GM18519 (cell line): ENCODE data around the gene BRCA1.
"Not testable (repeated sequence)": the region's sequence is repeated elsewhere in the genome, so short reads cannot be mapped to it uniquely, and the experiment has no call there.

Experiments
- ATAC-seq: cut with Tn5 transposase; IDR thresholded peaks from one replicate; pipeline ENCODE4 v1.9.1; 2021; ENCODE audit warnings: mild to moderate bottlenecking, moderate library complexity; ENCODE audit not compliant: unreplicated experiment, low FRiP score

The BRCA1 gene

DNA sequence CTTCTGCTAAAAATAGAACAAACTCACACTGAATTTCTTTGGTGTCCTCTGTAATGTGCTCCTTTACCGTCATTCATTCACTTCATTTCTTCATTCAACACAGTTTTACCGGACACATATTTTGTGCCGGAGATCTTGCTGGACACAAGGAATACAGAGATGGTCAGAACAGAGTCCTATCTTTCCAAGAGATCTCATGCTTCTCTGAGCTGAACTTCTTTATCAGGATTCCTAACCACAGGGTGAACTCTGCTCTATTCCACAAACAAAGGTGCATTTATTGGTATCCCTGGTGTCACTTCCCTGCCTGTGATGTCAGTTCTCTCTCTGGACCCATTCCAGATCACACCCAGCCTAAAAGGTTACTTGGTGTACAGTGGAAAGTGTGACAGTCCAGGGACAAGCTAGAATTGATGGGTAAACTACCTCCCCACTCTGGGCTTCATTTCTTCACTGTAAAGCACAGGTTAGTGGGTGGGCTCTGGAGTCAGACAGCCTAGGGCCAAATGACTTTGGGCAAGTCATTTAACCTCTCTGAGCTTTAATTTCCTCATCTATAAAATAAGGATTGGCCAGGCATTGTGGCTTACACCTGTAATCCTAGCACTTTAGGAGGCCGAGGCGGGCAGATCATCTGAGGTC, 114.4 kb downstream of the BRCA1 start:
- no peak for ATAC-seq

DNA sequence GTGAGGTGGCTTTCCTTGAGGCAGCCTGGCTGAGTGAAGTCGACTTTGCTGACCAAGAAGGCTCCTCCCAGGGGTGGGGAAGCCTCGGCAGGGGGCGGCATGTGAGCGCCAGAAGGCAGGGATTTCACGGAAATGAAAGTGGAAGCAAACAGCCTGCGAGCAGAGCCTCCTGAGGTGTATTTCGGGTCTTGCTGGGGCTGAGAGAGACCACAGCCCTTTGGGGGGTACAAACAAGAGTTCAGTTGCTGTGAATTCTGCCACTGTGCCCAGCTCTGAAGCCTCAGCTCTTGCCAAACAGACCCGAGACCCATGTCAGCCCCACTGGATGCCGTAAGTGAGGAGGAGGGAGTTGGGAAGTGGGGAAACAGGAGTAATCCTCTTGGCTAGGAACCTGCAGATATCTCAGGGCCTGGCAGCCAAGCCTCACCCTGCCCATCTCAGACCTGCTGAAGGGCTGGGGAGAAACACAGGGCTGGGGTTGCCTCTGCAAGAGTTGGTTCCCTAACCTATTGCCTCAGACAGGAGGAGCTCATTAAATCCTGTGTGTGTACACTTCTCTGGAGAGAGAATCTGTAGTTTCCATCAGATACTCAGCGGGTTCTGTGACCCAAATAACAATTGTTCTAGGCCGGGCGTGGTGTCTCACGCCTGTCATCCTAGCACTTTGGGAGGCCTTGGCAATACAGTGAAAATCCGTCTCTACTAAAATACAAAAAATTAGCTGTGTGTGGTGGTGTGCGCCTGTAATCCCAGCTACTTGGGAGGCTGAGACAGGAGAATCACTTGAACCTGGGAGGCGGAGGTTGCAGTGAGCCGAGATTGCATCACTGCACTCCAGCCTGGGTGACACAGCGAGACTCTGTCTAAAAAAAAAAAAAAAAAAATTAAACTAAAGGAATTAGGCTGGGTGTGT, 118.3 kb downstream of the BRCA1 start, which contains the start of gene IFI35:
IFI35 (plus strand) TSS at position 146 of the 913 bp plus-strand sequence; CDS start at position 310, 164 bp downstream.
- no peak for ATAC-seq

DNA sequence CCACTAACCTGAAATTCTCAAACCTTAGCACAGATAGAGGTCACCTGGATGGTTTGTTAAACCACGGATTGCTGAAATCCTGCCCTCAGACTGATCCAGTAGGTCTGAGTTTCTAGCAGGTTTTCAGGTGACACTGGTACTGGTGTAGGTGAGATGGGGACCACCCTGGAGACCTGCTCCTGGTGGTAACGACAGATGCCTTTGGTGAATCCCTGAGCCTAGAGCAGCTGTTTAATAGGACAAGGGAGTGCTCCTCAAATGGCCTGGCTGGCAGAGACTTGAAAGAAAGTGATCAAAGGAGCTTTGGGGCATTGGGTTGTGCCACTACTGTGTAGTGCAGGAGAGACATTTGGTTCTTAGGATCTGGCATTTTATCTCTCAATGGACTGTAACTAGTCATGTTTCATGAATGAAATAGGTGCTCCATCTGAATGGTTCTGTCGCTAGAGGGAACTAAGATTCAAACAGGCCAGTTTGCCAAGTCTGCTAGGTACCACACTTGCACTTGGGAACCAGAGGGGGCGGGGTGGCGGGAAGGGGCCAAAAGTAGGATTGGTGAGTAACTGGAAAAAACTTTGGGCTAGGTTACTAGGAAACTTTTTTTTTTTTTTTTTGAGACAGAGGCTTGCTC, 121.5 kb downstream of the BRCA1 start:
- ATAC-seq, result no peak

DNA sequence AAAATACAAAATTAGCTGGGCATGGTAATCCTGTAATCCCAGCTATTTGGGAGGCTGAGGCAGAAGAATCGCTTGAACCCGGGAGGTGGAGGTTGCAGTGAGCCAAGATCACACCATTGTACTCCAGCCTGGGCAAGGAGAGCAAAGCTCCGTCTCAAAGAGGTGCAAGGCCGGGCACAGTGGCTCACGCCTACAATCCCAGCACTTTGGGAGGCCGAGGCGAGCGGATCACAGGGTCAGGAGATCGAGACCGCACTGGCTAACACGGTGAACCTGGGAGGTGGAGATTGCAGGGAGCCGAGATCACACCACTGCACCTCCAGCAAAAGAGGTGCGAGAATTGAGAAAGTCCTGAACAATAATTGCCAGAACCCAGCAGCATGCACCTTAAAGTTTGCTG, 124.3 kb downstream of the BRCA1 start:
- ATAC-seq, result not testable (repeated sequence)

DNA sequence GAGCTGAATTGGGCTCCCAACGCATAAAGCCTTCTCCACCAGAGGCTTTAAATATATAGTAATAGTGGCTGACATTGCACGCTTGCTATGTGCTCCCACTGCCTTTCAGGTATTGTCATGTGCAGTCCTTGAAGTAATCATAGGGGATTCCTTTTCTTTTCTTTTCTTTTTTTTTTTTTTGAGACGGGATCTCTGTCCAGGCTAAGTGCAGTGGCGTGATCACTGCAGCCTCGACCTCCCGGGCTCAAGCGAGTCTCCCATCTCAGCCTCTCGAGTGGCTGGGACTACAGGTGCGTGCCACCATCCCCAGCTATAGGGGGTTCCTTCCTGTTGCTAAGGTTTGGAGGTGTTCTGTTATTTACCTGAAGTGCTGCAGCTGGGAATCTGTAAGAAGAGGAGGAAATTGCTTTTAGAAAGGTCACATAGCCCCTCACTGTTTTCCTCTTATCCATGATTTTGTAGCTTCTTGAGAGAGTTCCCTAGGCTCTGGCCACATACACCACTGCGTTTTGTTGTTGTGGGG, 126.1 kb downstream of the BRCA1 start:
- no peak for ATAC-seq

DNA sequence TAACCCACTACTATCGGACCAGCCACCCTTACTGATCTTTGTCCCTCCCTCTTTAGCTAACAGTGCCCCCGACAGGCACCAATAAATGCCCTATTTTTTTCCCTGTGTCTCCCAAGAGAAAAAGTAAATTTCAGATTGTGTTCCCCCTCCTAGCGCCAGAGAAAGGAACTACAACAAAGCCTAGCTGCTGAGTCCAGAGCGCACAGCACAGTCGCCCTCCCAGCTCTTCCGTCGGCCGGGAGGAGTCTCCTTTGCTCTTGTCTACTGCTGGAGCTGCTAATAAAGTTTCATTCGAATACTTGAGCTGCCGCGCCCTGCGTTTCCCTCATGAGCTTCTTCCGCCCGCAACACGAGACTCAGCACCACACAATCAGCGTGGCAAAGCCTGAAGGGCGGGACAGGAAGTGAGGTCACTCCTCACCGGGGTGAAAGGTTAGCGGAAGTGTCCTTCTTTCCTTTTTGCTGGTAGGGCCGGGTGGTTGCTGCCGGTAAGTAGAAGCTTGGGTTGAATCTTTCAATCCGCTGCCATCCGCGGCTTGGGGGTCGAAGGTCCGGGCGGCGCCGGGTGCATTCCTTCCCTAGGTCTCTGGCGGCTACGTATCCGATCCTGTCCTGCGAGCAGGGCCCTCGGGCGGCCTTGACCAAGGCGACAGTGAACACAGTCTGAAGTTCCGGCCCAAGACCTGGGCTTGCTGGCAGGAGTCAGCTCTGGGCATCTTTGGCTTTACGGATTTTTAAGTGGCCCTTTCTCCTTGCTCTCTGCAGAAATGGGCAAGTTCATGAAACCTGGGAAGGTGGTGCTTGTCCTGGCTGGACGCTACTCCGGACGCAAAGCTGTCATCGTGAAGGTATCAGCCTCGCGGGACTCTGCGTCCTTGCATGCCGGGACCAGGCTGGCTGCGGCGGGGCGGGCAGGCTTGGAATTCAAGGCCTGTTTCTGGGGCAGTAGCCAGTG, 126.9 kb downstream of the BRCA1 start, which contains the start of gene RPL27:
RPL27 (plus strand) TSS at position 436 of the 955 bp plus-strand sequence; CDS start at position 768, 332 bp downstream.
- peak; percentile 69 for ATAC-seq

DNA sequence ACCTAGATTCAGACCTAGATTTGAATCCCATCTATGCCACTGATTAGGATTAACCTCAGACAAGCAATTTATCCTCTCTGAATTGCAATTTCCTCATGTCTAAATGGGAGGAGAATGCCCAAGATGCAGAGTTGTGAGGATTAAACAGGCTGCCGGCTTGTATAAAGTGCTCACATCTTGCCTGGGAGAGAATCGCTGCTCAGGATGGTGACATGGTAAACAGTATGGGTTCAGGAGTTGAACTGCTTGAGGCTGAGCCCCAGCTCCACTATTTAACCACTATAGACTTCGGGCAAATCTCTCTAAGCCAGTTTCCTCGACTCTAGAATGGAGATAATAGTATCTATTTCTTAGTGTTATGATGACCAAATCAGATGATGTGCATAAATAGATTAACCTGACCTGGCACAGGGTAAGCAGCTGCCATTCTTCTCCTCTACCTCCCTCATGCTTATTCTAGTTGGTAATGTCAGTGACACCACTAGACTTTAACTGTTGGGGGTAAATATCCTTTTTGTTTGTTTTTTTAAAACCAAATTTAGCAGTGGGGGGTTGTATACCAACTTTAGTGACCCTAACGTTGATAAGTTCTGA, 127.7 kb downstream of the BRCA1 start:
- no peak for ATAC-seq
